Left hindlimb (tissue), 1 donor: Measurements from ENCODE around the gene ALOX12.
"Not testable (repeated sequence)": the region's sequence is repeated elsewhere in the genome, so short reads cannot be mapped to it uniquely, and the experiment has no call there.

Source experiments
- DNase-seq: peaks from one replicate; pipeline ENCODE4 v3.0.0-alpha.2; 2018

ALOX12 gene

GRCh38 chr17:7023576-7024401, 27.9 kb downstream of the ALOX12 start:
- DNase-seq, result peak; percentile 89

DNA sequence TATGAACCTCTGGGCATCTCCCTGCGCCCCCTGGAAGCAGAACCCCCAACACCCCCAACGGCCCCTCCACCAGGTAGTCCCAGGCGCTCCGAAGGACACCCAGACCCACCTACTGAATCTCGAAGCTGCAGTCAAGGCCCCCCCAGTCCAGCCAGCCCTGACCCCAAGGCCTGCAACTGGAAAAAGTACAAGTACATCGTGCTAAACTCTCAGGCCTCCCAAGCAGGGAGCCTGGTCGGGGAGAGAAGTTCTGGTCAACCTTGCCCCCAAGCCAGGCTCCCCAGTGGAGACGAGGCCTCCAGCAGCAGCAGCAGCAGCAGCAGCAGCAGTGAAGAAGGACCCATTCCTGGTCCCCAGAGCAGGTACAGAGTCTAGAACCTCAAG, 28.5 kb downstream of the ALOX12 start:
- no peak for DNase-seq

DNA sequence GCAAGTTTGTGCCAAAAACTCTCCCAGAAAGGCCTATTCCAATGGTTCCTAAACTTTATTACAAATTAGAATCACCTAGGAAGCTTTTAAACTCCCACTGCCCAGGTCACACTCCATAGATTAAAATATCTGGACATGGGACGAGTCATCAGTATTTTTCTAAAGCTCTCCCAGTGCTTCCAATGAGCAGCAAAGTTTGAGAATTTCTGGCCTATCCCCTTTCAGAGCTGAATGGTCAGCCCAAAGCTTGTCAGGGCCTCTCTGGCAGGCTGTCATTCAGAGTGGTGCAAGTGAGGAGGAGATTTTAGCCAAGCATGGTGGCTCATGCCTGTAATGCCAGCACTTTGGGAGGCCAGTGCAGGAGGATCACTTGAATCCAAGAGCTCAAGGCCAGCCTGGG, 29.4 kb downstream of the ALOX12 start:
- no peak for DNase-seq

DNA sequence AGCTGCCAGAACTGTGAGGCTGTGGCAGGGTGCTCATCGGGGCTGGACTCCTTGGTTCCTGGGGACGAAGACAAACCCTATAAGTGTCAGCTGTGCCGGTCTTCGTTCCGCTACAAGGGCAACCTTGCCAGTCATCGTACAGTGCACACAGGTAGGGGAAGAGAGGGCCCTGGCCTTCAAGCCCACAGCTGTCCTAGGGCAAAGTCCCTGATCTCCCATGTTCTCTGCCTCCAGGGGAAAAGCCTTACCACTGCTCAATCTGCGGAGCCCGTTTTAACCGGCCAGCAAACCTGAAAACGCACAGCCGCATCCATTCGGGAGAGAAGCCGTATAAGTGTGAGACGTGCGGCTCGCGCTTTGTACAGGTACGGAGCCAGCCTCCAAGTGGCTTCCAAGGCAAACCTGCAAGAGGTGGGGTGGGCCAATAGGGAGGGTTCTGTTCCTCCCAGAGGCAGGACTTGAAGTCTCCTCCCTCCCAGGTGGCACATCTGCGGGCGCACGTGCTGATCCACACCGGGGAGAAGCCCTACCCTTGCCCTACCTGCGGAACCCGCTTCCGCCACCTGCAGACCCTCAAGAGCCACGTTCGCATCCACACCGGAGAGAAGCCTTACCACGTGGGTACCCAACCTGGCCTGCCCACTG, 30.7 kb downstream of the ALOX12 start:
- no peak for DNase-seq

DNA sequence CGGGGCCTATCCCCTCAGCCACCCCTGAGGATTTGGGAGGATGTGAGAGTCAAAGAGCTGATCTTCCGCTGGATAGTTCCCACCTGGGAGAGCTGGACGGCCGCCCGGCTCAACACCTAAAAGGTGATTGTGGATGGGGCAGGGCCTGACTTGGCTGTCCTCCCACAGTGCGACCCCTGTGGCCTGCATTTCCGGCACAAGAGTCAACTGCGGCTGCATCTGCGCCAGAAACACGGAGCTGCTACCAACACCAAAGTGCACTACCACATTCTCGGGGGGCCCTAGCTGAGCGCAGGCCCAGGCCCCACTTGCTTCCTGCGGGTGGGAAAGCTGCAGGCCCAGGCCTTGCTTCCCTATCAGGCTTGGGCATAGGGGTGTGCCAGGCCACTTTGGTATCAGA, 31.5 kb downstream of the ALOX12 start:
- no peak for DNase-seq

DNA sequence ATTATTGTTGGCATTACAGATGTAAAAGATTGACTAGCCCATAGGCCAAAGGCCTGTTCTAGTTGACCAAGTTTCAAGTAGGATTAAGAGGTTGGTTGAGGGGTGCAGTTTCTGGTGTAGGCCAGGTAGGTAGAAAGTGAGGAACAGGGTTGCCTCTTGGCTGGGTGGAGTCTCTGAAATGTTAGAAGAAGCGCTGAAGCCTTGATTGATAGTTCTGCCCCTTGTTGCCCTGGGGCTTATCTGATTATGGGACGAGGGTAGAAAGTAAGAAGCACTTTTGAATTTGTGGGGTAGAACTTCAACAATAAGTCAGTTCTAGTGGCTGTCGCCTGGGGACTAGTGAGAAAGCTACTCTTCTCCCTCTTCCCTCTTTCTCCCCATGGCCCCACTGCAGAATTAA, 33.2 kb downstream of the ALOX12 start:
- DNase-seq, result no peak

GRCh38 chr17:7029659-7030058, 33.8 kb downstream of the ALOX12 start:
- no peak for DNase-seq

DNA sequence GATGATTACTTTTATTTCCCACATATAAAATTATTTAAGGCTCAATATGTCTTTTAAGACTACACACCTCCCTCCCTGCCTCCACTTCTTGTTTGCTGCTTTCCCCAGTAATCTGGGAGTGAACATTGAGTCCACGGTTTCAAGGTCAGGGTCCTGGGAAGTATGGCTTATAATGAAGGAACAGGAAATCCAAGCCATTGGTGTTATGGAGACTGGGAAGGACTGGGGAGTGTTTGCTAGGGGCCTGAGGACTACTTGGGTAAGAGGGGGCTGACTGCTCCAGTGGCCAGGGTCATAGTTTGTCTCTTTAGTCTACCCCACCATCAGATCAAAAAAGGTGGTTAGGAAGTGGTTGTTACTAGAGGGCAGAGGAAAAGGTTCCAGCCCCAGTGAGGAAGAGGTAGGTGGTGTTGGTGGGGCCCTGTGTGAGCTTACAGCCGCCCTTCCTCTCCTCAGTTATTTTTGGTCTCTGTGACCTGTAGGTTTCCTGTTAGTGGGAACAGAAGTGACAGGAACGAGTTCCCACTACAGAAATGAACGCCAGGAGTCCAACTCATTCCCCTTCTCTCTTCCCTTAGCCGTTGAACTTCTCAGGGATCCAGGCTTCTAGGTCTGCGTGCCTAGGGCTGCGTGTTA, 39.2 kb downstream of the ALOX12 start:
- DNase-seq, result no peak

- peak; percentile 92 for DNase-seq
Measured at GRCh38 chr17:7035591-7036368, 39.9 kb downstream of the ALOX12 start, which contains the start of gene SLC16A13. Gene SLC16A13 (plus strand): TSS chr17:7036015. CDS start chr17:7036383, 368 bp downstream.

DNA sequence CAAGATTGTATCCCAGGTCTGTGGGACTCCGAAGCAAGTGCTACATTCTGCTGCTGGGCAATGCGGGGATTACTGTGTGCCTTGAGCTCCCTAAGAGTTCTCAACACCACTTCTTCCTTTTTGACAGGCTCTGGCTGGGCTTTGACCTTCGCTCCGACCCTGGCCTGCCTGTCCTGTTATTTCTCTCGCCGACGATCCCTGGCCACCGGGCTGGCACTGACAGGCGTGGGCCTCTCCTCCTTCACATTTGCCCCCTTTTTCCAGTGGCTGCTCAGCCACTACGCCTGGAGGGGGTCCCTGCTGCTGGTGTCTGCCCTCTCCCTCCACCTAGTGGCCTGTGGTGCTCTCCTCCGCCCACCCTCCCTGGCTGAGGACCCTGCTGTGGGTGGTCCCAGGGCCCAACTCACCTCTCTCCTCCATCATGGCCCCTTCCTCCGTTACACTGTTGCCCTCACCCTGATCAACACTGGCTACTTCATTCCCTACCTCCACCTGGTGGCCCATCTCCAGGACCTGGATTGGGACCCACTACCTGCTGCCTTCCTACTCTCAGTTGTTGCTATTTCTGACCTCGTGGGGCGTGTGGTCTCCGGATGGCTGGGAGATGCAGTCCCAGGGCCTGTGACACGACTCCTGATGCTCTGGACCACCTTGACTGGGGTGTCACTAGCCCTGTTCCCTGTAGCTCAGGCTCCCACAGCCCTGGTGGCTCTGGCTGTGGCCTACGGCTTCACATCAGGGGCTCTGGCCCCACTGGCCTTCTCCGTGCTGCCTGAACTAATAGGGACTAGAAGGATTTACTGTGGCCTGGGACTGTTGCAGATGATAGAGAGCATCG, 42.4 kb downstream of the ALOX12 start:
- DNase-seq, result no peak

DNA sequence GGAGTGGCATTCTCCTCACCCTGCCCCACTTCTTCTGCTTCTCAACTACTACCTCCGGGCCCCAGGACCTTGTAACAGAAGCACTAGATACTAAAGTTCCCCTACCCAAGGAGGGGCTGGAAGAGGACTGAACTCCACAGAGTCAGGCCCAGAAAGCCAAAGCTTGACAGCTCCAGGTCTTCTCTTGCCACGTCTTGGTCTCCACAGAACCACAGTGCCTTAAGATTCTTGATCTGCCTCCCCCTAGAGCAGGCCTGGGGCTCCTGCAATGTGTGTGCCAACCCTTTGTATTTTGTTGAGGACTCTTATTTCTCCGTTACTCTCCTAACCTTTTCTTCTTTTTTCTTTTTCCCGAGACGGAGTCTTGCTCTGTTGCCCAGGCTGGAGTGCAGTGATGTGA, 44.0 kb downstream of the ALOX12 start:
- DNase-seq, result no peak

DNA sequence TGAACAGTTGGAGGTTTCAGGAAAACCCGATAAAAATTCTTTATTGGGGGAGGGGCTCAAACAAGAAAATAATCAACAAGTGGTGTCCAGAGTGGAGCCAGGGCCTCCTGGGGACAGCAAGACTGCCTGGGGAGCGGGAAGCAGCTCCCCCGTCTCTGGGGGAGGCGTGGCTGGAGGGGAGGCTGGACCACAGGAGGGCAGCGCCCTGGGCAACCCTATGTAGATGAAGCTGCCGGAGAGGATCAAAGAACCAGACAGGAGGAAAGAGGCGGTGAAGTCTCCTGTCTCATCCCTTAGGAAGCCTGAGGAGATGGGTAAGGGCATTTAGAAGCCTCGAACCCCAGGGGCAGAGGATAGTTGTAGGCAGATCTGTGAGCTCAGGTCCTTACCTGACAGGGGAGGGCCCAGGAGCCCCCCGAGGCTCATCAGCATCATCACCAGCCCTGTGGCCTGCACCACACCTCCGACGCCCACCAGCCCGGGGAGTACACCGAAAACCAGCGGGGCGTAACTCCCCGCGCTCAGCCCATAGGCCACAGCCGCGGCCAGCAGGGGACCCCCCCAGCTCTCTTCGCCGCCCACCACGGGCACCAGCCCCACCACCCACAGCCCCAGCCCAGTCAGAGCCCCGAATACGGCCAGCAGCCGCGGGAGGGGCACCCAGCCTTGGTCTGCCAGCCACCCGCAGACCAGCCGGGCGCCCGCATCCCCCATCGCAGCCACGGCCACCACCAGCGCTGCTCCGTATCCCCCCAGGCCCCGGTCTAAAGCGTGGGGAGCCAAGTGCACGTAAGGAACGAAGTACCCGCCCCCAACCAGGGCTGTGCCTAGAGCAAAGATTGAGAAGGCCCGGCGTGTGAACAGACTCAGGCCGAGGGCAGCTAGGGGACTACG, 46.0 kb downstream of the ALOX12 start:
- no peak for DNase-seq

DNA sequence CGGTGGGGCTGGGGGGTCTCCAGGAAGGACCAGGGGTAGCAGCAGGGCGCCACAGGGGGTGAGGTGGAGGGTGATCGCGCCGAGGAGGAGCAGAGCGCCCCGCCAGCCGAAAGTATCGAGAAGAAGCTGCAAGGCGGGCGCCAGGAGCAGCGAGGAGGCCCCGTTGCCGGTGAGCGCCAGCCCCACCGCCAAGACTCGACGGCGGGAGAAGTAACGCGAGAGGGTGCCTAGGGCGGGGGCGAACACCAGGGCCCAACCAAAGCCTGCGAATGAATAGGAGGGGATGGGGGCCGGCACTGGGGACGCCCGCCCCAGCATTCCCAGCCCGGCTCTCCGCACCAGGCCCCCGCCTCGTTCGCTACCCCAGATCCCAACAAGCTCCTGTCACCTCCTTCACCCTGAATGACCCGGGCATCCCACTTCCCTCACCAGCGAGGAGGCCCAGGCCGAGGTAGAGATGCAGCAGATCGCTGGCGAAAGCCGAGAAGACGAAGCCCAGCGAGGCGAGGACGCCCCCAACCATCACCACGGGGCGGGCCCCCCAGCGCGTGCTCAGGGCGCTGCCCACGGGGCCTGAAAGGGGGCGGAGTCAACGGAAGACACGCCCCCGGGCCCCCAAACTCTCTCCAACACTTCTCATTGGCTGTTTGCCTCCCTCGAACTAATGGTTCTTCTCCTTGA, 46.8 kb downstream of the ALOX12 start:
- DNase-seq, result no peak

DNA sequence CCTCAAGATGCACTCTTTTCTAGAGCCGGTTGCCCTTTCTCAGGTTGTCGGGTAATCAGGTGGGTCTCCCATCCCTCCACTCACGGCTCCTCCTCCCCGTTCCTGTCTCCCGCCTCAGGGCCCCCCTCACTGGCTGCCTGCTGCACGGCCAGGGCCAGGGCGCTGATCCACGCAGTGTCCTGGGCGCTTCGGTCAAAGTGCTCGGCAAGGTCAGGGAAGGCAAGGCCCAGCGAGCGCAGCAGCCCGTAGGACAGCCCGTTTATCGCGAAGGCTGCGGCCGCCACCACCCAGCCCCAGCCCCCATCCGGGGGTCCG, 47.3 kb downstream of the ALOX12 start:
- no peak for DNase-seq

- peak; percentile 52 for DNase-seq
Measured at GRCh38 chr17:7043497-7044198, 47.8 kb downstream of the ALOX12 start, which contains the start of gene SLC16A11. Gene SLC16A11 (minus strand): TSS chr17:7044092. CDS start chr17:7043513, 579 bp downstream.

DNA sequence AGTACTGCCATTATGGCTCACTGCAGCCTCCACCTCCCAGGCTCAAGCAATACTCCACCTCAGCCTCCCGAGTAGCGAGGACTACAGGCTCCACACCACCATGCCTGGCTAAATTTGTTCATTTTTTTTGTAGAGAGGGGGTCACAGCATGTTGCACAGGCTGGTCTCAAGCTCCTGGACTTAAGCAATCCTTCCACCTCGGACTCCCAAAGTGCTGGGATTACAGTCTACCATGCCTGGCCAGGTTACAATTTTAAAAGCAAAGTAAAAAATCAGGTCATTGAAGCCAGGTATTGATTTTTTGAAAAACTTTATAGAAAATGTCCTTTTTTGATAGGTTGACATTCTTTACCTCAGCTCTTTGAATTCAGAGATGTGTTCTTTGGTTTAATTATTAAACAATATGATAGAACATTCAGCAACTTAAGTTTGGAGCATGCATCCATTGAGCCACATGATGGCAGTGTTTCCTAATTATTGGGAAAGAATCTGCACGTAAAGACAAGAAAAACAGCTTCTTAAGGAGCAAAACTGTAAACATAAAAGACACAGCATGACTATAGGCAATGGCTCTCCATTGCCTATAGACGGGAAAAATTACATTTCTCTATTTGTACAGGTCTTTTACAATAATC, 49.8 kb downstream of the ALOX12 start:
- DNase-seq, result no peak

GRCh38 chr17:7046127-7046724, 50.4 kb downstream of the ALOX12 start:
- DNase-seq, result no peak

DNA sequence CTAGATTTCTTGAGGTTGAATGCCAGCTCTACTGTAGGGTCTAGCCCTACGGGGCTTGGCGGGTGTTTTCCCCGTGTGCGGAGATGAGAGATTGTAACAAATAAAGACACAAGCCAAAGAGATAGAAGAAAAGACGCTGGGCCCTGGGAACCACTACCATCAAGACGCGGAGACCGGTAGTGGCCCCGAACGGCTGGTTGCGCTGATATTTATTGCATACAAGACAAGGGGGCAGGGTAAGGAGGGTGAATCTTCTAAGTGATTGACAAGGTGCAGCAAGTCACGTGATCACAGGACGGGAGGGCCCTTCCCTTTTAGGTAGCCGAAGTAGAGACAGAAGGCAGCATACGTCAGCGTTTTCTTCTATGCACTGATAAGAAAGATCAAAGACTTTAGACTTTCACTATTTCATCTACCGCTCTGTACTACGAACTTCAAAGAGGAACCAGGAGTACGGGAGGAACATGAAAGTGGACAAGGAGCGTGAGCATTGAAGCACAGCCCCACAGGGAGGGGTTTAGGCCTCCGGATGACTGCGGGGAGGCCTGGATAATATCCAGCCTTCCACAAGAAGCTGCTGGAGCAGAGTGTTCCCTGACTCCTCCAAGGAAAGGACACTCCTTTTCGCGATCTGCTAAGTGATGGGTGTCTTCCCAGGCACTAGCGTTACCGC, 51.0 kb downstream of the ALOX12 start:
- DNase-seq, result not testable (repeated sequence)
